GM10266 (cell line): ENCODE measurements around the gene CCDC27.
A peak's percentile ranks its signal among the peaks of the same experiment; 100 is the strongest.

Experiments used
- DNase-seq: peaks from one replicate; pipeline ENCODE4 v3.0.0; 2012; ENCODE audit errors: extremely low spot score
- CTCF ChIP-seq: IDR thresholded peaks from 2 replicates; pipeline ENCODE4 v1.5.1; 2012; ENCODE audit warnings: mild to moderate bottlenecking, low read depth; ENCODE audit not compliant: control insufficient read depth, insufficient read depth; ENCODE audit errors: missing control alignments

CCDC27 gene

DNA sequence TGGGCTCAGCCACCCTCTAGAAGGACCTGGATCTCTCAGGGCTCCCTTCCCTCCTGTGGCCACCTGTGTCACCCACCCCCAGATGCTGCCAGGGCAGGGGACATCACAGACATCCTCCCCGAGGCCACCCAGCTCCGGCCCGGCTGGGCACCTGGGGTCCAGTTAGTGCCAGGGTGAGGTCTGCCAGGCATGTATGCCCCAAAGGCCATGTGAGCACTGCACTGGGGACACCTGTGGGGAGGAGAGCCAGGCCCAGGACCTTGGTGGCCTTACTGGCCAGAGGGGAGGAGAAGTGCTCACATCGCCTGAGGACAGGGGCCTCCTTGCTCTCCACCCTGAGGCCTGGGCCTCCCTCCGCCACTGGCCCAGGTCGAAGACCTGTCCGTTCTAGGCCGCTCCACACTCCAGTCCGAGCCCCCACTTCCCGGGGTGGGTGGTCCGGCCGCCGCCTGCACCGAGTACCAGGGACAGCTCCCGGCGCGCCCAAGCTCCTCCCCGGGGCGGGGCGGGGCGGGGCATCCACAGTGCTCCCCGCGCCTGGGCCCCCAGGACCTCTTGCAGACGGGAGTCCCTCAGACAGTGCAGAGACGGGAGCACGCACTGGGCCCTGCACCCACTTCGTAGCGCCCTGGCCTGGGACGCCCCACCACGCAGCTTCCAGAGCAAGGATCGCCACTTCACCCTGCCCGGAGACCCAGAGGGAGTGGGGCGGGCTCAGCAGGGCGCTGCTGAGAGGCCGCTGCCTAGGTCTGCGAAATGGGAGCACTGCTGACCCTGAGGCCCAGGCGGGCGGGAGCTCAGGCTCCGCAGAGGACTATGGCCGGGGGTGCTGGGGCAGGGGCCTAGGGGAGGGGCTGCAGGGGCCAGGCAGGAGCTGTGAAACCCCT is 34.3 kb upstream of the CCDC27 start:
- no peak for TF ChIP-seq CTCF
- DNase-seq, result peak; percentile 81

GRCh38 chr1:3718764-3719163 is 33.5 kb upstream of the CCDC27 start:
- no peak for DNase-seq
- no peak for TF ChIP-seq CTCF

GRCh38 chr1:3721955-3722465 is 30.2 kb upstream of the CCDC27 start:
- TF ChIP-seq CTCF, result no peak
- no peak for DNase-seq

DNA sequence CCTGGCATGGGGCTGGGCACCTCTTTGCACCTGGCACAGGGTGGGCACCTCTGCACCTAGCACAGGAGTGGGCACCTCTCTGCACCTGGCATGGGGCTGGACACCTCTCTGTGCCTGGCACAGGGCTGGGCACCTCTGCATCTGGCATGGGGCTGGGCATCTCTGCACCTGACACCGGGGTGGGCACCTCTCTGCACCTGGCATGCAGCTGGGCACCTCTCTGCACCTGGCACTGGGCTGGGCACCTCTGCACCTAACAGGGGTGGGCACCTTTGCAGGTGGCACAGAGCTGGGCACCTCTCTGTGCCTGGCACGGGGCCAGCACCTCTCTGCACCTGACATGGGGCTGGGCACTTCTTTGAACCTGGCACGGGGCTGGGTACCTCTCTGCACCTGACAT is 29.4 kb upstream of the CCDC27 start:
- DNase-seq, result no peak
- no peak for TF ChIP-seq CTCF

GRCh38 chr1:3724416-3725030 is 27.7 kb upstream of the CCDC27 start:
- peak; percentile 81 for DNase-seq
- peak; percentile 96 for TF ChIP-seq CTCF

DNA sequence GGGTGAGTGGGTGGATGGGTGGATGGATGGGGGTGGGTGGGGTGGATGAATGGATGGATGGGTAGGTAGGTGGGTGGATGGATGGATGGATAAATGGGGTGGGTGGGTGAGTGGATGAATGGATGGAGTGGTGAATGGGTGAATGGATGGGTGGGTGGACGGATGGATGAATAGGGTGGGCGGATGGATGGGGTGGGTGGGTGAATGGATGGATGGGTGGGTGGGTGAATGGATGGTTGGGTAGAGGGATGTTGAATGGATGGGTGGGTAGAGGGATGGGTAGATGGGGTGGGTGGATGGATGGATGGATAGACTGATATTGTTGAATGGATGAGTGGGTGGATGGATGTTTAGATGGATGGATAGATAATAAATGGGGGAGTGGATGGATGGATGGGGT is 26.9 kb upstream of the CCDC27 start:
- TF ChIP-seq CTCF, result no peak

More for the DNA sequence above, 26.9 kb upstream of the CCDC27 start:
- no peak for DNase-seq
